PFSK-1 (cell line): ENCODE measurements around the gene RECQL5.

Source experiments
- POLR2AphosphoS5 ChIP-seq: IDR thresholded peaks from 2 replicates; pipeline ENCODE4 v1.6.1; 2012; ENCODE audit warnings: low read depth, mild to moderate bottlenecking, control low read depth, low read length, moderate library complexity
- SIN3A ChIP-seq: IDR thresholded peaks from 2 replicates; pipeline ENCODE4 v1.6.1; 2012; ENCODE audit warnings: mild to moderate bottlenecking, low read length, moderate library complexity, borderline replicate concordance; ENCODE audit not compliant: insufficient read depth
- TAF1 ChIP-seq: IDR thresholded peaks from 2 replicates; pipeline ENCODE4 v1.6.1; 2012; ENCODE audit warnings: low read length, control low read depth, borderline replicate concordance; ENCODE audit not compliant: insufficient read depth
- TF ChIP-seq, protein P1 (sequence below), 2 experiments: IDR thresholded peaks; 2 replicates each; pipeline versions ENCODE4 v1.6.1 to v1.8.0; 2011 to 2012; ENCODE audit warnings: low read depth in 2 of 2, low read length in 2 of 2, control low read depth in 1 of 2, inconsistent platforms in 1 of 2, mild to moderate bottlenecking in 1 of 2, moderate library complexity in 1 of 2; ENCODE audit not compliant: insufficient read depth in 1 of 2

DNA sequence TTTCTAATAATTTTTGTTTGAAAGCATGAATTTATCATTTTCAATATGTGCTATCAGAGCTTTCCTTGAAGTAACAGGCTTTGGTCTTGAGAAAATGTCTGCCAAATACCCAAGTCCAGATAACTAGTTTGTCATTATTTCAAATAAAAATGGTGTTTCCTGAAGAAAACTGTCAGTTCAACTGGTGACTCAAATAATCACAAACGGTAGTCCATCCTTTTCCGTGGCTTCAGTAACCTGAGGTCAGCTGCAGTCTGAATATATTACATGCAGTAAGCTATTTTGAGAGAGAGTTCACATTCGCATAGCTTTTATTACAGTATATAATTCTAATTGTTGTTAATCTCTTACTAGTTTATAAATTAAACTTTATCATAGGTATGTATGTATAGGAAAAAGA is 9.5 kb upstream of the RECQL5 start:
- no peak for TF ChIP-seq POLR2AphosphoS5
- TF ChIP-seq, protein P1, sequence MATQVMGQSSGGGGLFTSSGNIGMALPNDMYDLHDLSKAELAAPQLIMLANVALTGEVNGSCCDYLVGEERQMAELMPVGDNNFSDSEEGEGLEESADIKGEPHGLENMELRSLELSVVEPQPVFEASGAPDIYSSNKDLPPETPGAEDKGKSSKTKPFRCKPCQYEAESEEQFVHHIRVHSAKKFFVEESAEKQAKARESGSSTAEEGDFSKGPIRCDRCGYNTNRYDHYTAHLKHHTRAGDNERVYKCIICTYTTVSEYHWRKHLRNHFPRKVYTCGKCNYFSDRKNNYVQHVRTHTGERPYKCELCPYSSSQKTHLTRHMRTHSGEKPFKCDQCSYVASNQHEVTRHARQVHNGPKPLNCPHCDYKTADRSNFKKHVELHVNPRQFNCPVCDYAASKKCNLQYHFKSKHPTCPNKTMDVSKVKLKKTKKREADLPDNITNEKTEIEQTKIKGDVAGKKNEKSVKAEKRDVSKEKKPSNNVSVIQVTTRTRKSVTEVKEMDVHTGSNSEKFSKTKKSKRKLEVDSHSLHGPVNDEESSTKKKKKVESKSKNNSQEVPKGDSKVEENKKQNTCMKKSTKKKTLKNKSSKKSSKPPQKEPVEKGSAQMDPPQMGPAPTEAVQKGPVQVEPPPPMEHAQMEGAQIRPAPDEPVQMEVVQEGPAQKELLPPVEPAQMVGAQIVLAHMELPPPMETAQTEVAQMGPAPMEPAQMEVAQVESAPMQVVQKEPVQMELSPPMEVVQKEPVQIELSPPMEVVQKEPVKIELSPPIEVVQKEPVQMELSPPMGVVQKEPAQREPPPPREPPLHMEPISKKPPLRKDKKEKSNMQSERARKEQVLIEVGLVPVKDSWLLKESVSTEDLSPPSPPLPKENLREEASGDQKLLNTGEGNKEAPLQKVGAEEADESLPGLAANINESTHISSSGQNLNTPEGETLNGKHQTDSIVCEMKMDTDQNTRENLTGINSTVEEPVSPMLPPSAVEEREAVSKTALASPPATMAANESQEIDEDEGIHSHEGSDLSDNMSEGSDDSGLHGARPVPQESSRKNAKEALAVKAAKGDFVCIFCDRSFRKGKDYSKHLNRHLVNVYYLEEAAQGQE (IDR thresholded peaks at IDR 0.05; ENCODE audit: insufficient read depth in 1 of 2, low read depth in 2 of 2, low read length in 2 of 2): no peak
- no peak for TF ChIP-seq SIN3A
- TF ChIP-seq TAF1: no peak
